DLD1 (cell line): ENCODE results near the gene ZDHHC14.
"Not testable (repeated sequence)": the region's sequence is repeated elsewhere in the genome, so short reads cannot be mapped to it uniquely, and the experiment has no call there.

Experiments used
- in situ Hi-C: cut with HindIII; loops from 2 replicates; pipeline ENCODE4 v1.10.0; 2017; ENCODE audit warnings: low sequenced_read_pairs

The ZDHHC14 gene

DNA sequence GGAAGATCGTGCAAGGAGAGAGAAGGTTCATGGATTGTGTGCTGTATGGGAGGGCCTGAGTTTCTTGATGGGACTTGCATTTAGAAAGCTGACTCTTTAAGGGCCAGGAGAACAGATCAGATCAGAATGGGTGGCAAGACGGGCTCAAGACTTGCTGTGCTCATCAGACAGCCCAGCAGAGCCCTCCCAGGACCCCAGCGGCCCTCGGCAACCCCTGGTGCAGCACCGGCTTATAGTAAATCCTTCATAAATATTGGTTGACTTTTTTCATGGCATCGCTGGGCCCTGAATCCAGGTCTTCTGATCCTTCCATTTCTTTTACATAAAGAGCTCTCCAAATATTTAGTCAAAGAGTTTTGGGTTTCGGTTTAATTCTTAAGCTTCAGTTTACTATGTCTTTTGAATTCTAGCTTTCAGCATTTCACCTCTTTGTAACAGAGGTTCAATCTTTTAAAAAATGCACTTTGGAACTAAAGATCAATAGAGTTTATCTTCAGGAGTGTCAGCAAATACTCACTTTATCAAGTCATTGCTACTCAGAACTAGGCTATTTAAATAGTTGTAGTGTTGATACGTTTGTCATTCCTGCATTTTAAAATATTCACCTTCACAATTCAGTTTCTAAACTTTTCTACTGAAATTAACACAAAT, 205.6 kb downstream of the ZDHHC14 start:
- in situ Hi-C loops: no loop called here

DNA sequence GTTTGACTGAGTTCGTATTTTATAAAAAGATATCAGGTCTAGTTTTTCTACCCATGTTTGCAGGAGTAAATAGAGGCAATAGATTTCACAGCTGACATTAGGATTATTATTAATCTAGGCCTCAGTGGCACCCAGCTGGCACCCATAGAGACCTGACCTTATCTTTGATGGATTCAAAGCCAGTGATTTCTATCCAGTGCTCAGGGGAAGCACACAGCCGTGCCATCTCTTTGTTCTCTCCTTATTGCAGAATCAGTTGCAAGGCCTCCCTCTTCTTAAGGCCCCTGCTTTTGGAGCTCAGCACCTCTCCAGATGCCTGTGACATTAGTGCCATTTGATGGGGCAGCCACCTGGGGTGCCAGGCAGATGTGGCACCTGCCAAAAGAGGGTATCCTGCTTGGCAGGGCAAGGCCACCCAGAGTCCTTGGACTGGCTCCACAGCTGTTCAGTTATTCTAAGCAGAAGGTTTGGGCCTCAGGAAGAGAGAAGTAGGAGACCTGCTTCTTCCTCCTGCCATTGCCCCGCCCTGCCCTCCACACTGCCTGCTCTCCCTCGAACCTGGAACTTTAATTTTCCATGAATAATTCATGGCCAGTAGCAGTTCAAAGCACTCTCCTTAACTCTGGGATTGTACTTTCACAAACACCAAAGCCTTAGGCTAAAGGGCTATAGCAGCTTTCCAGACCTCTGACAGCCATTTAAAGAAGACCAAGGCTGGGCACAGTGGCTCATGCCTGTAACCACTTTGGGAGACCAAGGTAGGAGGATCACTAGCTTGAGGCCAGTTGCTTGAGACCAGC, 206.3 kb downstream of the ZDHHC14 start:
- in situ Hi-C loops: no loop called here

DNA sequence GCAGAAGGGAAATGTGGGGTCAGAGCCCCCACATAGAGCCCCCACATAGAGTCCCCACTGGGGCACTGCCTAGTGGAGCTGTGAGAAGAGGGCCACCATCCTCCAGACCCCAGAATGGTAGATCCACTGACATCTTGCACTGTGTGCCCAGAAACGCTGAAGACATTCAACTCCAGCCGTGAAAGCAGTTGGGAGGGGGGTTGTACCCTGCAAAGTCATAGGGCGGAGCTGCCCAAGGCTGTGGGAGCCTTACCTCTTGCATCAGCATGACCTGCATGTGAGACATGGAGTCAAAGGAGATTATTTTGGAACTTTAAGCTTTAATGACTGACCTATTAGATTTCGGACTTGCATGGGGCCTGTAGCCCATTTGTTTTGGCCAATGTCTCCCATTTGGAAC, 209.7 kb downstream of the ZDHHC14 start:
- in situ Hi-C loops: not testable (repeated sequence)

DNA sequence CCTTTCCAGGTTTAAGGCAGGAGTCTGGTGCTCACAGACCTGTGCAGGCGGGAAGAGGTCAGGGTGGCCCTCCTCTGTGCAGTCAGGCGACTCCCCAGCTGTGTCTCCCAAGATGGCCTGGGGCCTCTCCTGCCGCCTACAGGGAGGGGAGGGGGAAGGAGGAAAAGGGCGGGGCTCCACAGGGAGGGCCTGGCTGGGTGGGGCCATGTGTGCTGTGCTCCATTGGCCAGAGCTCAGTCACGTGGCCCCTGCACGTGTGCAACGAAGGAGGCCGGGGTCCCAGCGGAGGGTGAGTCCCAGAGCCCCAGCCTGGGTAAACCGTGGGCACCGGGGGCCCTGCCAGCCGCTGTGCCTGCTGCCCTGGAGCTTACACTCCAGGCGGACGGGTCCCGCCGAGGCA, 211.6 kb downstream of the ZDHHC14 start:
- in situ Hi-C loops: no loop called here

DNA sequence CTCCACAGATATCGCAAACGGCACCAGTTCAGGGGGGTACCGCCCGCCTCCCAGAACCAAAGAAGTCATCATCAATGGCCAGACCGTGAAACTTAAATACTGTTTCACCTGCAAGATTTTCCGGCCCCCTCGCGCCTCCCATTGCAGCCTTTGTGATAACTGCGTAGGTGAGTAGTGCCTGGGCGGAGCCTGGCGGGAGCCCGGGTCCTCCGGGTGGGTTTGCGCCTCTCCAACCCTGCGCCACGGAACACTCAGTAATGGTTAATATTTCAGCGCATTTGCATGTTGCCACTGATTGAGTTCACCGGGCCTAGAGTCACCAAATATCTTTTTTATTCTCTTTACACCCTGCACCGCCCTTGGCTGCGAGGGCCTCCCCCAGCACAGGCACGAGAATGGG, 212.0 kb downstream of the ZDHHC14 start:
- in situ Hi-C loops: no loop called here

DNA sequence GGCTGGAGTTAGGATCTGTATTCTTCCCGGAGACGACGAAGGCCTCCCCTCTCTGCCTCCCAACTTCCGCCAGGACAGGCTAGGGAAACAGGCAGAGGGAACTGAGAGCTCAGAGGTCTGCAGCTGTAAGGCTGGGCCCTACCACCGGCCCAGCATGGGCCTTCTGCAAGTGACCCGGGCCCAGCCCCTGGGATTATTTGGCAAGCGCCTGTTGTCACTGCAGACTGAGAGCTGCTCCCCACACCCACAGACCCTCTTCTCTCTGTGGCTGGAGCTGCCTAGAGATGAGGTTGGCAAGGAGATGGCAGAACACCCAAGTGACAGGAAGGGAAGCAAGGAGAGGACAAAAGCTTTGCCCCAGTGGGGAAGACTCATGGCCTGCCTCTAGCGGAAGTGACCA, 212.6 kb downstream of the ZDHHC14 start:
- in situ Hi-C loops: no loop called here

DNA sequence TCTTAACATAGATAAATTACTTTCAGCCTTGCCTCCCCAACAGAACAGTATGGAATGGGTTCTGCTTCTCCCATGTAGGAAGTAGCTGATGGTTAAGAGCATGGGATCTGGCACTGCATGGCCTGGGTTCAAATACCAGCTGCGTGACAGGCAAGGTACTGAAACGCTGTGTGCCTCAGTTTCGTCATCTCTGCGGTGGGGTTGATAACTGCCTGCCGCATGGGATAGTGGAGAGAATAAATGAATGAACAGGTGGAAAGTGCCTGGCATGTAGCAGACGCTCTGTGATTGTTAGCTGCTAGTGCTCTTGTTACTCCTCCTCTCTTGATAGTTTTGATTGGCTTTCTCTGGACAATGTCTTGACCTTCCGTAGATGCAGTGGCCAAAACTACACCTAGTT, 213.3 kb downstream of the ZDHHC14 start:
- in situ Hi-C loops: no loop called here

DNA sequence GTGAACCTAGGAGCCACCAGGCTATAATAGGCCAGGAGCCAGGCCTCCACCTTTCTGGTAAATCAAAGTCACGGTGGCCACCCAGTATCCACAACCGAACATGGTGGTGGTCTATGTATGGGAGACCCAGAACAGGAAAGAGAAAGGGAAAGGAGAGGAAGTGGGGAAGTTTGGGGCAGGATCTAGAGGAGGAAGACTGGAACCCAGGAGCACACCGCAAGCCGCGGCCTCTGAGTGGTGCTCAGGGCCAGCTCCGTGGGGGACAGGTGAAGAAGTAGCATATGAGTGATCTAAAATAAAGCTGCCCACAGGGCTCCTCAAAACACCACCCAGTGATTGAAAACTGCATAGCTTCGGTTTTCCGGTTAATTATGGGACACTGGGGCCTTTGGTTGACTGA, 214.8 kb downstream of the ZDHHC14 start:
- in situ Hi-C loops: no loop called here

DNA sequence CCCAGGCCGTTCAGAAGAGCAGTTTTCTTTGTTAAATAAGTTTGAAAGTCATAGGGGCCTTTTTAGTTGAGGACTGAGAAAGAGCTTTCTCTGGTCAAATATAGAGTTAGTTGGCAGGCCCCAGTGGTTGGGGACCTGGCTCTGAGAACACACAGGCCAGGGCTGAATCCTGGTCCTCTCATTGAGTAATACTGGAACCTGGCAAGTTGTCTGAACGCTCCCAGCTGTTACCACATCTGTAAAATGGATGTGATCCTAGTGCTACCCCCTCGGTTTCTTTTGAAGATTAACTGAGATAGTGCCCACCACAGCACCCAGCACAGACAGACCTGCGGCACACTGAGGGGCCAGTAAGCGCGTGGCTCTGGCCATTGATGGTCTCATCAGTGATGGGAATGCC, 215.5 kb downstream of the ZDHHC14 start:
- in situ Hi-C loops: no loop called here

DNA sequence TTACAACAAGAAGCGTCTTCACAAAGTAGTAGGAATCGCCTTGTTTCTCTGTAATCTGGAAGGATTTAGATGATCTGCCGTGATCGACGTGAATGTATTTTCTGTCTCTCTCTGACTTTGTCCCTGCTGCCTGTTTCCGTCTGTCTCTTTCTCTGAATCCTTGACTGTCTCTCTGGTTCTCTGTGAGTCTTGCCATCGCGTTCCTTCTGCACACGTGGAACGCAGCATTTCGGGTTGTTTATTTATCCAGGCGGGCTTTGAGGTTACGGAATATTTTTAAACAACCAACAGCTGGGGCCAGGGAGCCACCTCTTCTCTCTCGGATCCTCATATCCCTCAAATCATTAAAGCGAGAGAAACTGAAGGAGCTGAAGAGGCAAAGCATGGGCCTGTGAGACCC, 215.9 kb downstream of the ZDHHC14 start:
- in situ Hi-C loops: no loop called here

DNA sequence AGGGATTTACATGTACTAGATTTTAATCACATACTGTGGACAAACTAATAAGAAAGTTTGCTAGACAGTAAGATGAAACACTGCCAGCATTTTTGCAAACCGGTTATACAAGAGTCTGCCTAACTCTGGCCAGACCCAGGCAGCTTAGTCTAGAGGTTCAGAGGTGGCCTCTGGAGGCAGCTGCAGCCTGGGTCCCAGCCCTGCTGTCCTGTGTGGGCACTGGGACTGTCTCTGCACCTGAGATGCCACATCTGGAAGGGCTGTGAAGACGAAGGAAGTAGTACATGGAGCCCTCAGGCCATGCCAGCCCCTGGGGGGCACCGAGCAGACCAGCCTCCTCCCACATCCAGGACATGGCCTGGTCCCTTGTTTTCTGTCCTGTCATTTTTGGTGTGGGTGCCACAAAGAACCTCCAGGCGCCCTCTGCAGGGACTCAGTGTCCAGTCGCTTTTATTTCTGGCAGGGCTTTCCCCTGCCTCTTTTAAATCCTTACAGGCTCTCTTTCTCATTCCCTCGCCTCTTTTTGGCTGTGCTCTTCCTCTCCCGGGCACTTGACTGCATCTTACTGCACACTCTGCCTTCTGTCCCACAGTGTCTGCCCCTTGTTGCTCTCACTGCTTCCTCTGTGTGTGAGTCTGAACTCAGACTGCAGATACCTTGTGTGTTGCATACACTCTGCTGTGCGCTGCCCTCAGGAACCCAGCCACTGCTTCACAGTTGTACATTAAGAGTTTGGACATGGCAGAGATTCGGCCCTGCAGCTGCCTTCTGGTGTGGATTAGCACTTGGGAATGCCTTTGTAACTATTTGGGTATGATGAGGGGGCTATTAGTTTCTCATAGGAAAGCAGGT, 216.7 kb downstream of the ZDHHC14 start:
- in situ Hi-C loops: no loop called here

DNA sequence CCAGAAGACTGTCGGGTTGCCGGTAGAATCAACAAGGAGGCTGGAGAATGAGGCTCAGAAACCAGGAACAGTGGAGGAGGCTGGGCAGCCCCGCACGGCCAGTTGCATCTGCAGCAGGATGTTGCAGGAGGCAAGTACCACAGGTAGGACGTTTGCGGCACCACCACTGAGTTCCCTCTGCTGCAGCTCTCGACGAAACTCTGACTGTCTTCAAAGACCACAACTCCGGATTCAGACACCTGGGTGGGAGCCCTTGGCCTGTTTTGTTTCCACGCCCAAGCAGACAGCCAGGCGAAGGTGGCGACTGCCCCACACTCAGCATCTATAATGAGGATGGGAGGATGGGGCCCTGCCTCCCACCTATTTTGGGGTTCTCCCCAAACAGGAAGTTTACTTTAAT, 218.2 kb downstream of the ZDHHC14 start:
- in situ Hi-C loops: no loop called here

DNA sequence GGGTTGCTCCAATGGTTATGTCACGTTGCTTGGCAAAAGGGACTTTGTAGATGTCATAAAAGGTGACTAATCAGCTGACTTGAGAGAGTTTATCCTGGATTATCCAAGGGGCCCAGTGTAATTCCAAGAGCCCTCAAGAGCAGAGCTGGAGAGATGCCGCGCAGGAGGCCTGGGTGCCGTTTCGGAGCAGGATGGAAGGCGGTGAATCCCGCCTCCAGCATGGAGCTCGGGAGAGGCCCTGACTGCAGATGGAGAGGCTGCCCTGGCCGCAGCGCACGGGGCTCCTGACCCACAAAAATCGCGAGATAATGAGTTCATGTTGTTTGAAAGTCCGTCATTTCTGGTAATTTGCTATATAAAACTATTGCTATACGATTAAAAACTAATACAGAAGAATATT, 219.8 kb downstream of the ZDHHC14 start:
- in situ Hi-C loops: no loop called here

DNA sequence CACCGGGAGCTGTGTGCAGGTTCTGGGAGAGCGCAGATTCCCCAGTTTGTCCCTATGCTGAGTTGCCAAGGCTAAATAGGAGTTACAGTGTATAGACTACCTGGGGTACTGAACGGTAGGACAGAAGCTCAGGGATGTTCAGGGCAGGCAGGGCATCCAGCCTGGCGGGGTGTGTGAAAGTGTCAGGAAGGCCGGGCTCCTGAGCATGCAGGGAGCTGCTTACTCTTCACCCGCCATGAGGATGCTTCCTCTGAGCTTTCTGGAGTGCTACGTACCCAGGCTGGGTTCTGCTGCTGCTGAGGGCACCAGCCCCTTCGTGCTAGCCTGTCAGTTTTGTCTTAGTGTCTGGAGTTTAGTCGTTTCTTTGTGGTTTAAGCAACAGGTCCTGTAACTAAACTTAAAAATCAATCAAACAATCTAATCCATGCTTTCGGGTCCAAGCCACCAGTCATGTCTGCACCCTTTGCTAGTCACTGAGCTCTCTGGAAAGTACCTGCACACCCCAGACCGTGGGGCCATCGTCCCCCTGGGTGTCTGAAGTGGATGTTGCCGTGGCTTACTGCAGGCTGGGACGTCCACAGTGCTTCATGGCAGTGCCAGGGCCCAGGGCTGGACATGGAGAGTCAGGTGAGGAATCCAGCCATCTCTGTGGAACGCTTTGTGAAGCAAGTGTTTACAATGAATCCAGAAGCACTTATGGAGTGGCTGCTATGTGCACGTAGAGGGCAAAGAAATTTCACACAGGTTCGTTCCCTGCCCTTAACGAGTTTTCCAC, 221.7 kb downstream of the ZDHHC14 start:
- in situ Hi-C loops: no loop called here

DNA sequence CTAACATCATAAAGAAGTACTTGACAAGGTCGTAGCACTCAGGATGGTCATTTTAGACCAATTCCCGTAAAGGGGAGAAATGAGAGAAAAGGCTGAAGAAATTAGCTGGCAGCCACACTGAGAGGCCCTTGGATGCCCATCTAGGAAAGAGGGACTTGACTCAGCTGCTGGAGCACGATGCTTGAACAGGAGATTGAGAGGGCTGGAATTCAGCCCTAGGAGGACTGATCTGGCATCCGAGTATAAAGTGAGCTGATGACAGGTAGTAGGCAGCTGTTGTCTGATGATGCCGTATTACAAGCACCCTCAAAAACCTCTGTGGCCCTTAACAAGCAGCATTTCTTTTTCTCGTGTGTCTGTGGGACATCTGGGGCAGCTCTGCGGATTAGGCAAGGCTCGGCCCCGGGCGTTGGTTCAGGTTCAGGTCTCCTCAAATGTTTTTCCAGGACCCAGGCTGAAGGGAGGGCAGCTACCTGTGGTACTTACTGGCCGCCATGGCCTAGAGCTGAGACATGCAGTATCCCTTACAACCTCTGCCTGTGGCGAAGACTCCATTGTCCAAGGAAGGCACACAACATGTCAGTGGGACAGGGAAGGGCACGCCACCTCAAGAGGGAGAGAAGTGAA, 222.4 kb downstream of the ZDHHC14 start:
- in situ Hi-C loops: no loop called here

DNA sequence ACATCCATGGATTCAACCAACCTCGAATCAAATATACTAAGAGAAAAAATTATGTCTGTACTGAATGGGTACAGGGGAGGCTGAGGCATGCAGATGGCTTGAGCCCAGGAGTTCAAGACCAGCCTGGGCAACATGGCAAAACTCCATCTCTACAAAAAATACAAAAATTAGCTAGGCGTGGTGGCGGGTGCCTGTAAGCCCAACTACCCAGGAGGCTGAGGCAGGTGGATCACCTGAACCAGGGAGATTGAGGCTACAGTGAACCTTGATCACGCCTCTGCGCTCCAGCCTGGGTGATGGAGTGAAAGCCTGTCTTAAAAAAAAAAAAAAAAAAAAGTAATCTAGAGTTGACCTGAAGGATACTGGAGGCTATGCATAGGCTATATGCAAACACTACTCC, 223.0 kb downstream of the ZDHHC14 start:
- in situ Hi-C loops: no loop called here

DNA sequence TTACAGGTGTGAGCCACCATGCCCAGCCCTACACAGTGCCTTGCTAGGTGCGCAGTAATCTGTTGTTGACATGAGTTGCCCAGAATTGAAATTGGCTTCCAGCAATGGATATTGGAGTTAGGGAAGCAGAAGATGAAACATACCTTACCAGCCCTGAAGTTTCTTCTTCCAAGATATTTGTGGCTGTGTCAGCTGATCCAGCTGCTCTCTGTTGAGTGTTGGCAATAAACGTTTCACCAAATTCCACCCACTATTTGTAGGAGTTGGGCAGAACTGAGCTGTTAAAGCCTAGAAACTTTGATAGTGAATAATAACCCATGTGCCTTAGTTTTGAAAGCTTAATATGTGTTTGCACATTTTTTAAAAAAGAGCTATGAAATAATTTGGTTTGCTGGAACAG, 223.8 kb downstream of the ZDHHC14 start:
- in situ Hi-C loops: no loop called here

DNA sequence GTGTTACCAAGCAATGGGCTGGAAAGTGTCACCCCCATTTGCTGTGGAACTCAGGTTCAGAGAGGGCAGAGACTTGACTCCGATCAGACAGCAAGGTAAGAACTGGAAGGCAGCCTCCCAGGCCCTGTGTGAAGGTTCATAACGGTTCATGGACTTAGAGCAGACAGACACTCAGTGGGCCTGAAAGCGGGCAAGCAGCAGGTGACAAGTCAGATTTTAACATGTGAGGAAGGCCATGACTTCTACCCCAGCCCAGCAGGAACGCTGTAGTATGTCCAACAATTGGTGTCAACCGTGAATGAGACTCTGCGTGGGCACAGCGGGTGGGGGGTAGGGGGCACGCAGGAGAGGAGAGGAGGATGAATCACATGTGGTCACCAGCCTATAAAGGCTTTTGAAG, 224.5 kb downstream of the ZDHHC14 start:
- in situ Hi-C loops: no loop called here

DNA sequence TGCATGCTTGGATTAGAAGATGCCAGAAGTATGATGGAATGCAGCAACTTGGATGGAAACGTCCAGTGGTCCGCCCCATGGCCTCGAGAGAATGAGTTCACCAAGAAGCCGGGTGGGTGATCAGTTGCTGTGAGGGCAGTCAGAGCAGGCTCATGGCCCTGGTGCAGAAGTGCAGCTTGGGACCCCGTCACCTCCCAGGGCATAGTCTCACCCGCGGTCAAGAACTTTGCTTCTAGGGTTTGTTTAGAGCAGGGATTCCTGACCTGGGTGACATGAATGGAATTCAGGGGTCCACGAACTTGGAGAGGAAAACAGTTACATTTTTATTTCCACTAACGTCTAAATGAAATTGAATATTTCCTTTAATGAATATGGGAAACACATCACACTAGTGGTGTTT, 225.5 kb downstream of the ZDHHC14 start:
- in situ Hi-C loops: no loop called here

DNA sequence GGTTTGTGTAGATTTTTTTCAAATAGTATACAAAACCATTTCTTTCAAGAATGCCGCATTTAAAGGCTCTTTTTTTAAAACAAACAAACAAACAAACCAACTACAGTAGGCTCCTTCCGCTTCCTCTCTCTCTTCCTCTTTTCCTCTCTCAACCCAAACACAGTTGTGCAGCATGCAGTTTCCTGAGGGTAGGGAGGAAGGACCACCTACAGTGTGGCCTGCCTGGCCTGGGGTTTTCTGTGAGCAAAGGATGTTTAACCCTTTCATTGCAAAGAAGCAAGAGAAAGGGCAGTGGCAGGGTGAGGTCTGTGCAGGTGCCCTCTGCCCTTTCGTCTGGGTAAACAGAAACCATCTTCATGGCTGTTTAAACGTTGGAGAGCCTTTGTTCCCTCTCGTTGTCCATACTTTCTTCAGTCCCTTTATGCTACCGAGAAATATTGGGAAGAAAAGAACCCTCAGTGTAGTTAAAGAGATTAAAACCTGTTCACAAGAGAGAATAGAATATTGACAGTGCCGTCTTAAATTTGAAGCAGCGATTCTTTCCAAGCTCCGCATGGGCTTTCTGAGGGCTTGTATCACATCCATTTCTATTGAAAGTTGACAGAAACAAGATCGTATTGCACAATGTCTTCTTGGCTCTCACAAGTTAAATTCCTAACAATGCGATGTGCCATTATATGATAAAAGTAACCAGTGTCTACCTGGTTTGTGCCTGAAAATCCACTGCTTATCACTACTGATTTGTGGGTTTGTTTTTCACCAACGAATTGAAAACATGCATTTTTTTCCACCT, 226.5 kb downstream of the ZDHHC14 start:
- in situ Hi-C loops: no loop called here
